Measurements from ENCODE around the gene GGA3. TPM values are rescaled to one million over a fixed set of nuclear protein-coding genes. Genes with fewer than 3 reads are reported as not detected.
"Not testable (repeated sequence)": the region's sequence is repeated elsewhere in the genome, so short reads cannot be mapped to it uniquely, and the experiment has no call there.

GGA3 gene
- total RNA-seq, result 10 to 100 TPM; 80.2 to 86.1 TPM

DNA sequence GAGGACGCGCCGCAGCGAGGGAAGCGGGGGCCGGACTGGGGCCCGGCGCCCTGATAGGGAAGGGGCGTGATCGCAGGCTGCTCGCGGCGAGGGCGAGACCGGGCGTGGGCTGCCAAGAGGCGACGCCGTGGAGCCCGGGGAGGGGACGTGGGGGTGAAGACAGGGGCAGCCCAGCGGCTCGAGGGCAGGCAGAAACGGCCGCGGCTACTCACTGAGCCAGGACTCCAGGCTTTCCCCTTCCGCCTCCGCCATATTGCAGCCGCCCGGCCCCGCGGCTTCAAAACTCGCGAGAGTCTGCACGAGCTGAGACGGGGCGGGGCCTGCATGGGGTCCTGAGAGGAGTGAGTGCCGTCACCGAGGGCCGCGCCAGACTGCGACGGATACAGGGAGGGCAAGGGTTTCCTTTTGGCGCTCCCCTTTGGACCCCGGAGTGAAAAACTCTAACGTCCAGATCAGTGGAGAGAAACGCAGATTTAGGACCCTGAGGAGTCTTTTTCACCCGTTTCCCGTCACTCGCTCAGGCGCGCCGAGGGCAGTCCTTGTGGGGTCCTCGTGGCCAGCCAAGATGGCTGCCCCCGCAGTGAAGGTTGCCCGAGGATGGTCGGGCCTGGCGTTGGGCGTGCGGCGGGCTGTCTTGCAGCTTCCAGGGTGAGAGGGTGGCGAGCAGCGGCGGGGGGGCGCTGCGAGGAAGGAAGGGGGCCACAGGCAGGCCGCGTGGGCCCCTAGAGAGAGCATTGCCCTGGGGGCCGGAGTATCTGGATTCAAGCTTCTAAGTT, at the start of gene GGA3, which contains the start of gene MRPS7:
Gene GGA3 (minus strand): TSS at position 271 of the 776 bp plus-strand sequence. CDS start 19 bp downstream, at position 252.
Gene MRPS7 (plus strand): TSS at position 544 of the 776 bp plus-strand sequence. CDS start 22 bp downstream, at position 566.
- Mint-ChIP-seq H3K36me3 (ENCODE audit: low read depth) (peaks cover 17% of the 10 kb centered on the region), H3K9me3 (no peaks in the 10 kb centered on the region), H3K4me1 (peaks cover 49% of the 10 kb centered on the region), H3K27me3 (no peaks in the 10 kb centered on the region), H3K4me3 (peak within 1 kb of the TSS; percentile 99), H3K27ac (peak within 1 kb of the TSS; percentile 100)
- ChIA-PET CTCF (interaction anchor here (0.5 to 4.3 kb wide), 22 partner anchors 9 to 152 kb away, joined by 3 to 115 read pairs (median 4); partner anchors contain the start of genes ARMC7, GRB2, MIF4GD and SLC25A19), POLR2A (interaction anchor here (0.6 to 2.2 kb wide), 6 partner anchors 9 to 257 kb away, joined by 3 to 13 read pairs (median 7); partner anchors contain the start of genes MIF4GD and NUP85)
- peak; percentile 97 for DNase-seq

- Mint-ChIP-seq H3K4me3 (no peak overlapping the region), H3K36me3 (ENCODE audit: low read depth) (no peaks in the 10 kb centered on the region), H3K27ac (no peak overlapping the region), H3K4me1 (peaks cover 13% of the 10 kb centered on the region), H3K27me3 (no peaks in the 10 kb centered on the region), H3K9me3 (no peaks in the 10 kb centered on the region)
- no peak for DNase-seq
- ChIA-PET POLR2A (interaction anchor here (0.6 kb wide), 1 partner anchor 9 kb away, joined by 3 read pairs; no protein-coding TSS in a partner anchor), CTCF (interaction anchor here (0.6 to 1.7 kb wide), 3 partner anchors 7 to 394 kb away, joined by 3 to 5 read pairs (median 3); no protein-coding TSS in a partner anchor)
Observed at GRCh38 chr17:75308732-75309629, 47.6 kb upstream of the GGA3 start.

GRCh38 chr17:75307957-75308731, 46.7 kb upstream of the GGA3 start:
- Mint-ChIP-seq H3K27me3 (no peaks in the 10 kb centered on the region), H3K4me1 (peaks cover 10% of the 10 kb centered on the region), H3K27ac (no peak overlapping the region), H3K9me3 (no peaks in the 10 kb centered on the region), H3K36me3 (ENCODE audit: low read depth) (no peaks in the 10 kb centered on the region), H3K4me3 (no peak overlapping the region)
- ChIA-PET CTCF (interaction anchor here (0.6 to 1.7 kb wide), 4 partner anchors 8 to 395 kb away, joined by 3 to 5 read pairs (median 3); no protein-coding TSS in a partner anchor), POLR2A (interaction anchor here (0.6 kb wide), 1 partner anchor 8 kb away, joined by 3 read pairs; no protein-coding TSS in a partner anchor)
- no peak for DNase-seq

DNA sequence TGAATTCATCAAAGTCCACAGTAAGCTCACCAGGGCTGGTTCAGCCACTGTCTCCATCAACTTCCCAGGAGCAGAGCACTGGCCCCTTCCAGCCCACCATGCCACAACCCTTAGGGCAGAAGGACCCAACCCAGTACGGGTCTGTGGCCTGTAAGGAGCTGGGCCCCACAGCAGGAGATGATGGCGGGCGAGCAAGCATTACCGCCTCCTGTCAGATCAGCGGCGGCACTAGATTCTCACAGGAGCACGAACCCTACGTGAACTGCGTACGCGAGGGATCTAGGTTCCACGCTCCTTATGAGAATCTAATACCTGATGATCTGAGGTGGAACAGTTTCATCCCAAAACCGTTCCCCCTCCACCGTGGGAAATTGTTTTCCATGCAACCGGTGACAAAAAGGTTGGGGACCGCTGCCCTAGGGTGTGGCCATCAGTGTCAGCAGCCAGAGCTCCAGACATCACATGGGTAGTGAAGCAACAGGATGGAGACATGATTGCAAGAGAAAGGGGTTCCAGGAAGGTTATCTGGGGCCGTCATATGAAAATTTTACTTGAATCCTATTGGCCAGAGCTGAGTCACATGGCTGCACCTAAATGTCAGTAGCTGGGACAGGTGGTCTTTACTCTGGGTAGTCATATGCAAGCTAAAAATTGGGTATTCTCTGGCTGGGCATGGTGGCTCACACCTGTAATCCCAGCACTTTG, 40.2 kb upstream of the GGA3 start:
- Mint-ChIP-seq H3K36me3 (ENCODE audit: low read depth) (no peaks in the 10 kb centered on the region), H3K27me3 (no peaks in the 10 kb centered on the region), H3K9me3 (no peaks in the 10 kb centered on the region), H3K27ac (no peak overlapping the region), H3K4me3 (no peak overlapping the region), H3K4me1 (peaks cover 11% of the 10 kb centered on the region)
- ChIA-PET POLR2A (no interaction called here), CTCF (interaction anchor here (1.0 to 1.2 kb wide), 2 partner anchors 13 to 30 kb away, joined by 3 to 4 read pairs; partner anchors contain the start of gene MIF4GD)
- no peak for DNase-seq

- Mint-ChIP-seq H3K27me3 (no peaks in the 10 kb centered on the region), H3K36me3 (ENCODE audit: low read depth) (no peaks in the 10 kb centered on the region), H3K4me3 (no peak overlapping the region), H3K4me1 (peaks cover 14% of the 10 kb centered on the region), H3K9me3 (no peaks in the 10 kb centered on the region), H3K27ac (no peak overlapping the region)
- ChIA-PET CTCF (no interaction called here), POLR2A (no interaction called here)
- no peak for DNase-seq
Observed at GRCh38 chr17:75301049-75301448, 39.6 kb upstream of the GGA3 start.

DNA sequence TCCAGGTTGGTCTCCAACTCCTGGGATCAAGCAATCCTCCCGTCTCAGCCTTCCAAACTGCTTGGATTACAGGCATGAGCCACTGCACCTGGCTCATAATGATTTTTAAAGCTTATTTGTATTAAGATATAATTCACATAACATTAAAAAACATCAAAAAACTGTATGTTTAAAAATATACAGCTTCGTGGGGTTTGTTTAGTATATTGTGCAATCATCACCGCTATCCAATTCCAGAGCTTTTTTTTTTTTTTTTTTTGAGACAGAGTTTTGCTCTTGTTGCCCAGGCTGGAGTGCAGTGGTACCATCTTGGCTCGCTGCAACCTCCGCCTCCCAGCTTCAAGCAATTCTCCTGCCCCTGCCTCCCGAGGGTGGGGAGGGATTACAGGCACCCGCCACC, 38.9 kb upstream of the GGA3 start:
- no peak for DNase-seq
- POLR2A ChIA-PET, result no interaction called here
- no peak overlapping the region for H3K27ac Mint-ChIP-seq
- H3K4me1 Mint-ChIP-seq, result peaks cover 22% of the 10 kb centered on the region
- no peaks in the 10 kb centered on the region for H3K36me3 Mint-ChIP-seq (ENCODE audit: low read depth)
- no peaks in the 10 kb centered on the region for H3K27me3 Mint-ChIP-seq
- no peaks in the 10 kb centered on the region for H3K9me3 Mint-ChIP-seq
- no peak overlapping the region for H3K4me3 Mint-ChIP-seq
- CTCF ChIA-PET, result interaction anchor here (0.7 kb wide), 2 partner anchors 11 to 29 kb away, joined by 3 read pairs; partner anchors contain the start of genes MIF4GD and SLC25A19

DNA sequence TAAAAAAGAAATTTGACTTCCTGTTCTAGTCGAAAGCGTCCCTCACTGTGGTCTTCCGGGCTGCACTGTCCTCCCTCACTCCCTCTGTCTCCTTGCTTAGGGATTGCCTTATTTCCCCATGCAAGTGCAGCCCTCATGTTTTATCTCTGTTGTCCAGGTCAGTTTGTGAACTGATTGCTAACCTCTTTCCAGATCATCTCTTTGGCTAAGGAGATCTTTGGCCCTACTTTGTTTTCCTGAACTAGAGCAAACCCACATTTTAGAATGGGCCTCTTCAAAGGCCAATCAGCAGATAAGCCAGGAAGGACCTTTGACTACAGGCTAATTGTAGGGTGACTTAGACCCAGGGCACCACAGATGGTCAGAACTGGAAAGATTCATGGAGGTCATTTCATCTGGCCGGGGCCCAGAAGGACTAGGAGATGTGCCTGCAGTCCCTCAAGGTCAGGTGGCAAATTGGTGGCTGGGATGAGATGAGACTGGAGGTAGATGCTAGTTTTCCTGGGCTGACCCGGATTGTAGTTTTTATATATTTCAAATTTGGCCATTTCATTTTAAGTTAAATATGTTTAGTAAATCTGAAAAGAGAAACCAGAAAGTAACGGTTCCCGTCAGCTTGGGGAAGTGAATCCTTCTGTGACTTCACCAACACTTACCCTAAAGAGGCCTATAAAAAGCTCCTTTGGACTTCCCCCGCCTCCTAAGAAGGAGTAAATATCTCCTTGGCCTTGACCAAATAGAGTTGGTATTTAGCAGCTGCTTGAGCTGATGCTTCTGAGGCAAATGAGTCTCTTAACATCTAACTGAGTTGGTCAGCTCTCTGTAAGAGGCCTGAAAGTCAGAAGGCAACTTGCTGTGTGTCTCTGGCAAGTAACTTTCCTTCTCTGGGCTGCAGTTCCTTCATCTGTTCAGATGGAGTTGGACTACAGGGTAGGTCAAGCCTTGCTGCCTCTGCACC, 34.1 kb upstream of the GGA3 start:
- Mint-ChIP-seq H3K4me1 (peaks cover 29% of the 10 kb centered on the region), H3K36me3 (ENCODE audit: low read depth) (peaks cover 1% of the 10 kb centered on the region), H3K27ac (peak overlapping the region; percentile 80), H3K9me3 (no peaks in the 10 kb centered on the region), H3K27me3 (no peaks in the 10 kb centered on the region), H3K4me3 (no peak overlapping the region)
- ChIA-PET CTCF (interaction anchor here (0.6 to 3.3 kb wide), 6 partner anchors 24 to 557 kb away, joined by 3 to 15 read pairs (median 3); partner anchors contain the start of genes JPT1 and MIF4GD), POLR2A (interaction anchor here (0.8 kb wide), 1 partner anchor 85 kb away, joined by 4 read pairs; no protein-coding TSS in a partner anchor)
- DNase-seq, result no peak

DNA sequence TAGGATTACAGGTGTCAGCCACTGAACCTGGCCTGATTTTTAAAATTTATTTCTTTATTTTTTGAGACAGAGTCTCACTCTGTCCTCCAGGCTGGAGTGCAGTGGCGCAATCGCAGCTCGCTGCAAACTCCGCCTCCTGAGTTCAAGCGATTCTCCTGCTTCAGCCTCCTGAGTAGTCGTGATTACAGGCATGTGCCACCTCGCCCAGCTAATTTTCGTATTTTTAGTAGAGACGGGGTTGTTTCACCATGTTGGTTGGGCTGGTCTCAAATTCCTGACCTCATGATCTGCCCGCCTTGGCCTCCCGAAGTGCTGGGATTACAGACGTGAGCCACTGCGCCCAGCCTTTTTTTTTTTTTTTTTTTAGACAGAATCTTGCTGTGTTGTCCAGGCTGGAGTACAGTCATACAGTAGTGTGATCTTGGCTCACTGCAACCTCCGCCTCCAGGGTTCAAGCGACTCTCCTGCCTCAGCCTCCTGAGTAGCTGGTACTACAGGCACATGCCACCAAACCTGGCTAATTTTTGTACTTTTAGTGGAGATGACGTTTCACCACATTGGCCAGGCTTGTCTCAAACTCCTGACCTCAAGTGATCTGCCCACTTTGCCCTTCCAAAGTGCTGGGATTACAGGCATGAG, 31.5 kb upstream of the GGA3 start:
- not testable (repeated sequence) for DNase-seq; H3K9me3 Mint-ChIP-seq; H3K4me3 Mint-ChIP-seq; H3K36me3 Mint-ChIP-seq (ENCODE audit: low read depth); H3K27me3 Mint-ChIP-seq; H3K27ac Mint-ChIP-seq
- H3K4me1 Mint-ChIP-seq, result peaks cover 36% of the 10 kb centered on the region
- CTCF ChIA-PET, result interaction anchor here (0.6 kb wide), 1 partner anchor 107 kb away, joined by 4 read pairs; no protein-coding TSS in a partner anchor
- POLR2A ChIA-PET, result interaction anchor here (0.6 kb wide), 2 partner anchors 57 to 221 kb away, joined by 3 read pairs; no protein-coding TSS in a partner anchor

DNA sequence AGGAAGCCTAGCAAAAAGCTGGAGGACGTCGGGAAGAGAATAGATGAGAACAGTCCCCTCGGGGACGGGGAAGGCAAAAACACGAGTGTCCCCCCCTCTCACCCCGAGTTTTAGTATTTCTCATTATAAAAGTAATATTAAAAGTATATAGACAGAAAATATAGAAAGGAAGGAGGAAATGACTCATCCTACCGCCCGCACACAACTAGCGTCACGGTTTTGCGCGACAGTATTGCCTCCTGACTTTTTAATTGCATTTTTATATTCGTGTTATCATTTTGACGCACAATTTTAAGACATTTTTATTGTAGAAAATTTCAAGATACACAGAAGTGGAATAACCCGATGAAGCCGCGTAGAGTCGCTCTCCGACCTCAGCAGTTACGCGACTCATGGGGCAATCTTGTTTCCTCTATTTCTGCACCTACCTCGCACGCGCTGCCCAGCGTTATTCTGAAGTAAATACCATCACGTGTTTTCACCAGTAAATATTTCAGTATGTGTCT, 28.5 kb upstream of the GGA3 start:
- no peaks in the 10 kb centered on the region for H3K9me3 Mint-ChIP-seq
- no peaks in the 10 kb centered on the region for H3K27me3 Mint-ChIP-seq
- DNase-seq, result peak; percentile 73
- POLR2A ChIA-PET, result interaction anchor here (0.7 to 1.8 kb wide), 5 partner anchors 15 to 263 kb away, joined by 3 to 20 read pairs (median 5); partner anchors contain the start of gene MIF4GD
- peaks cover 8% of the 10 kb centered on the region for H3K36me3 Mint-ChIP-seq (ENCODE audit: low read depth)
- H3K4me3 Mint-ChIP-seq, result peak overlapping the region; percentile 98
- peak overlapping the region; percentile 100 for H3K27ac Mint-ChIP-seq
- peaks cover 24% of the 10 kb centered on the region for H3K4me1 Mint-ChIP-seq
- CTCF ChIA-PET, result interaction anchor here (0.6 to 3.0 kb wide), 14 partner anchors 12 to 1187 kb away, joined by 3 to 50 read pairs (median 4); partner anchors contain the start of genes GGA3, MIF4GD and MRPS7
